Neural cell (in vitro differentiated cells): Measurements from ENCODE around the gene NGEF. TPM values are rescaled to one million over a fixed set of nuclear protein-coding genes. Genes with fewer than 3 reads are reported as not detected.

Experiments
- H2AFZ ChIP-seq: fragments of 200-600, 300-800 bp; sonication (generic), shearing (Covaris generic); 2 replicates; pipeline ENCODE4 v1.6.0; 2014; ENCODE audit warnings: low read depth, mild to moderate bottlenecking, antibody characterized with exemption, low read length, moderate library complexity
- H3F3A ChIP-seq: fragments of 200-600 bp; shearing (Covaris generic); 2 replicates; pipeline ENCODE4 v1.6.1; 2016; ENCODE audit warnings: mild to moderate bottlenecking, moderate library complexity, mixed read lengths, antibody characterized with exemption, low read length; ENCODE audit not compliant: insufficient read depth, poor library complexity, severe bottlenecking
- H3K27ac ChIP-seq: fragments of 200-600, 300-800 bp; sonication (generic), shearing (Covaris generic); 2 replicates; pipeline ENCODE4 v1.5.1; 2014; ENCODE audit warnings: mild to moderate bottlenecking, low read length, moderate library complexity
- H3K27me3 ChIP-seq: fragments of 300-800, 200-600 bp; sonication (generic), shearing (Covaris generic); 2 replicates; pipeline ENCODE4 v1.6.0; 2014; ENCODE audit warnings: mild to moderate bottlenecking, low read depth, low read length, moderate library complexity; ENCODE audit not compliant: insufficient read depth
- H3K36me3 ChIP-seq: fragments of 300-800, 200-600 bp; sonication (generic), shearing (Covaris generic); 2 replicates; pipeline ENCODE4 v1.5.1; 2014; ENCODE audit warnings: mild to moderate bottlenecking, antibody characterized with exemption, low read length, moderate library complexity; ENCODE audit not compliant: insufficient read depth
- H3K4me2 ChIP-seq: fragments of 300-800, 200-600 bp; sonication (generic), shearing (Covaris generic); 2 replicates; pipeline ENCODE4 v1.6.0; 2014; ENCODE audit warnings: mild to moderate bottlenecking, low read length
- H3K4me3 ChIP-seq: fragments of 300-800, 200-600 bp; sonication (generic), shearing (Covaris generic); 2 replicates; pipeline ENCODE4 v1.5.1; 2014; ENCODE audit warnings: mild to moderate bottlenecking, low read length, moderate library complexity
- H3K79me2 ChIP-seq: fragments of 200-600 bp; shearing (Covaris generic); replicated peaks from 2 replicates; pipeline ENCODE4 v1.6.0; 2014; ENCODE audit warnings: mild to moderate bottlenecking, low read length, moderate library complexity; ENCODE audit not compliant: insufficient read depth
- H3K9ac ChIP-seq: fragments of 300-800, 200-600 bp; sonication (generic), shearing (Covaris generic); 2 replicates; pipeline ENCODE4 v1.6.1; 2016; ENCODE audit warnings: mild to moderate bottlenecking, low read length, mixed read lengths
- H3K9me2 ChIP-seq: fragments of 200-600 bp; shearing (Covaris generic); 2 replicates; pipeline ENCODE4 v1.6.1; 2016; ENCODE audit warnings: mild to moderate bottlenecking, low read length, mixed read lengths; ENCODE audit not compliant: insufficient read depth
- H3K9me3 ChIP-seq: fragments of 200-600, 300-800 bp; sonication (generic), shearing (Covaris generic); 2 replicates; pipeline ENCODE4 v1.6.1; 2016; ENCODE audit warnings: mild to moderate bottlenecking, mixed run types, low read length, moderate library complexity, mixed read lengths
- H4K20me1 ChIP-seq: fragments of 200-600 bp; shearing (Covaris generic); 2 replicates; pipeline ENCODE4 v1.6.1; 2016; ENCODE audit warnings: mild to moderate bottlenecking, mixed run types; ENCODE audit not compliant: insufficient read depth
- EP300 ChIP-seq: fragments of 450-650 bp; conservative IDR thresholded peaks from 2 replicates; pipeline ENCODE4 v1.6.1; 2014; ENCODE audit warnings: antibody characterized with exemption, mild to moderate bottlenecking, moderate library complexity; ENCODE audit not compliant: poor library complexity, severe bottlenecking
- EZH2 ChIP-seq: fragments of 200-600, 300-800 bp; shearing (Covaris generic), sonication (generic); IDR thresholded peaks from 2 replicates; pipeline ENCODE4 v1.6.1; 2014; ENCODE audit warnings: antibody characterized with exemption, low read length, borderline replicate concordance, mild to moderate bottlenecking; ENCODE audit not compliant: insufficient read depth, poor library complexity, severe bottlenecking
- MXI1 ChIP-seq: fragments of 450-650 bp; conservative IDR thresholded peaks from 2 replicates; pipeline ENCODE4 v1.6.1; 2014; ENCODE audit warnings: antibody characterized with exemption, mild to moderate bottlenecking; ENCODE audit not compliant: poor library complexity, severe bottlenecking
- POLR2AphosphoS5 ChIP-seq: IDR thresholded peaks from 2 replicates; pipeline ENCODE4 v1.6.1; 2012
- RAD21 ChIP-seq: fragments of 450-650 bp; conservative IDR thresholded peaks from 2 replicates; pipeline ENCODE4 v1.6.1; 2014; ENCODE audit warnings: antibody characterized with exemption, mild to moderate bottlenecking, moderate library complexity
- SMC3 ChIP-seq: fragments of 450-650 bp; conservative IDR thresholded peaks from 2 replicates; pipeline ENCODE4 v1.6.1; 2014; ENCODE audit warnings: antibody characterized with exemption, mild to moderate bottlenecking, moderate library complexity; ENCODE audit not compliant: poor library complexity
- TAF1 ChIP-seq: IDR thresholded peaks from 2 replicates; pipeline ENCODE4 v1.6.1; 2012; ENCODE audit warnings: low read depth
- polyA plus RNA-seq: library from polyadenylated mRNA; depleted of rRNA; stranded (reverse); fragments of >200 nt; gene quantifications from 2 replicates; pipeline ENCODE4 v1.2.3, GENCODE V29; 2014
- TF ChIP-seq, protein P1 (sequence below): fragments of 450-650 bp; IDR thresholded peaks from 2 replicates; pipeline ENCODE4 v1.5.1; 2014; ENCODE audit warnings: antibody characterized with exemption, mild to moderate bottlenecking, moderate library complexity; ENCODE audit not compliant: poor library complexity, severe bottlenecking
- TF ChIP-seq, protein P2 (sequence below): IDR thresholded peaks from 2 replicates; pipeline ENCODE4 v1.6.1; 2012; ENCODE audit warnings: borderline replicate concordance

Gene NGEF
- polyA plus RNA-seq, 1 donor from 2014 or later: 5.2 TPM

- Histone ChIP-seq H3K36me3 (no peaks in the 10 kb centered on the region), H3F3A (no peaks in the 10 kb centered on the region), H3K4me2 (no peak overlapping the region), H3K27ac (no peak overlapping the region), H3K9ac (no peak overlapping the region), H3K27me3 (no peaks in the 10 kb centered on the region), H3K79me2 (no peaks in the 10 kb centered on the region), H3K9me2 (no peaks in the 10 kb centered on the region), H3K9me3 (no peaks in the 10 kb centered on the region), H4K20me1 (no peaks in the 10 kb centered on the region), H2AFZ (no peak overlapping the region), H3K4me3 (no peak overlapping the region)
- no peak for TF ChIP-seq SMC3
- TF ChIP-seq, protein P1, sequence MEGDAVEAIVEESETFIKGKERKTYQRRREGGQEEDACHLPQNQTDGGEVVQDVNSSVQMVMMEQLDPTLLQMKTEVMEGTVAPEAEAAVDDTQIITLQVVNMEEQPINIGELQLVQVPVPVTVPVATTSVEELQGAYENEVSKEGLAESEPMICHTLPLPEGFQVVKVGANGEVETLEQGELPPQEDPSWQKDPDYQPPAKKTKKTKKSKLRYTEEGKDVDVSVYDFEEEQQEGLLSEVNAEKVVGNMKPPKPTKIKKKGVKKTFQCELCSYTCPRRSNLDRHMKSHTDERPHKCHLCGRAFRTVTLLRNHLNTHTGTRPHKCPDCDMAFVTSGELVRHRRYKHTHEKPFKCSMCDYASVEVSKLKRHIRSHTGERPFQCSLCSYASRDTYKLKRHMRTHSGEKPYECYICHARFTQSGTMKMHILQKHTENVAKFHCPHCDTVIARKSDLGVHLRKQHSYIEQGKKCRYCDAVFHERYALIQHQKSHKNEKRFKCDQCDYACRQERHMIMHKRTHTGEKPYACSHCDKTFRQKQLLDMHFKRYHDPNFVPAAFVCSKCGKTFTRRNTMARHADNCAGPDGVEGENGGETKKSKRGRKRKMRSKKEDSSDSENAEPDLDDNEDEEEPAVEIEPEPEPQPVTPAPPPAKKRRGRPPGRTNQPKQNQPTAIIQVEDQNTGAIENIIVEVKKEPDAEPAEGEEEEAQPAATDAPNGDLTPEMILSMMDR: no peak
- no peak for TF ChIP-seq EZH2
- no peak for TF ChIP-seq EP300
- TF ChIP-seq, protein P2, sequence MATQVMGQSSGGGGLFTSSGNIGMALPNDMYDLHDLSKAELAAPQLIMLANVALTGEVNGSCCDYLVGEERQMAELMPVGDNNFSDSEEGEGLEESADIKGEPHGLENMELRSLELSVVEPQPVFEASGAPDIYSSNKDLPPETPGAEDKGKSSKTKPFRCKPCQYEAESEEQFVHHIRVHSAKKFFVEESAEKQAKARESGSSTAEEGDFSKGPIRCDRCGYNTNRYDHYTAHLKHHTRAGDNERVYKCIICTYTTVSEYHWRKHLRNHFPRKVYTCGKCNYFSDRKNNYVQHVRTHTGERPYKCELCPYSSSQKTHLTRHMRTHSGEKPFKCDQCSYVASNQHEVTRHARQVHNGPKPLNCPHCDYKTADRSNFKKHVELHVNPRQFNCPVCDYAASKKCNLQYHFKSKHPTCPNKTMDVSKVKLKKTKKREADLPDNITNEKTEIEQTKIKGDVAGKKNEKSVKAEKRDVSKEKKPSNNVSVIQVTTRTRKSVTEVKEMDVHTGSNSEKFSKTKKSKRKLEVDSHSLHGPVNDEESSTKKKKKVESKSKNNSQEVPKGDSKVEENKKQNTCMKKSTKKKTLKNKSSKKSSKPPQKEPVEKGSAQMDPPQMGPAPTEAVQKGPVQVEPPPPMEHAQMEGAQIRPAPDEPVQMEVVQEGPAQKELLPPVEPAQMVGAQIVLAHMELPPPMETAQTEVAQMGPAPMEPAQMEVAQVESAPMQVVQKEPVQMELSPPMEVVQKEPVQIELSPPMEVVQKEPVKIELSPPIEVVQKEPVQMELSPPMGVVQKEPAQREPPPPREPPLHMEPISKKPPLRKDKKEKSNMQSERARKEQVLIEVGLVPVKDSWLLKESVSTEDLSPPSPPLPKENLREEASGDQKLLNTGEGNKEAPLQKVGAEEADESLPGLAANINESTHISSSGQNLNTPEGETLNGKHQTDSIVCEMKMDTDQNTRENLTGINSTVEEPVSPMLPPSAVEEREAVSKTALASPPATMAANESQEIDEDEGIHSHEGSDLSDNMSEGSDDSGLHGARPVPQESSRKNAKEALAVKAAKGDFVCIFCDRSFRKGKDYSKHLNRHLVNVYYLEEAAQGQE: no peak
- no peak for TF ChIP-seq POLR2AphosphoS5
- TF ChIP-seq RAD21: no peak
- no peak for TF ChIP-seq MXI1
- no peak for TF ChIP-seq TAF1
These were observed 125.7 kb downstream of the NGEF start for GRCh38 chr2:232887171-232887850.

DNA sequence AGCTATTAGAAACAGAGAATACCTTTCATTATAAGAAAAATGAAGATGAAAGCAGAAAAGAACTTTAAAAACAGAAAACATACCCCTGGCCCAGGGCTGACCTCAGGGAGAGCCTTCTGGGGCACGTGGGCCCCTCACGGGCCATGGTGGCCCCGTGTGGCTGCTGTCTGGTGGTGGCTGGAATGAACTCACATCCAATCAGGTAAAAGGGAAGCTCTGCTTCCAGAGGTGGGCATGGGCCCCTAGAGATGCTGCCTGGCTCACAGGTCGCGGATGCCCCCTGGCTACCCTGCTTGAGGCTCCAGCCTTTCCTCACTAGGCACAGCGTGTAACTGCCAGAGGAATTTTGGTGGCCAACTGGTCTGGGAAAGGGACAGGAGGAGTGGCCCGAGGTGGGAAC, 126.4 kb downstream of the NGEF start:
- Histone ChIP-seq H3K27ac (no peak overlapping the region), H2AFZ (no peak overlapping the region), H3K9me2 (no peaks in the 10 kb centered on the region), H3K9ac (no peak overlapping the region), H3K4me2 (no peak overlapping the region), H3K36me3 (no peaks in the 10 kb centered on the region), H3K9me3 (no peaks in the 10 kb centered on the region), H3F3A (no peaks in the 10 kb centered on the region), H4K20me1 (no peaks in the 10 kb centered on the region), H3K27me3 (no peaks in the 10 kb centered on the region), H3K4me3 (no peak overlapping the region), H3K79me2 (no peaks in the 10 kb centered on the region)
- TF ChIP-seq RAD21: no peak
- TF ChIP-seq, protein P2: no peak
- no peak for TF ChIP-seq EP300
- no peak for TF ChIP-seq SMC3
- TF ChIP-seq, protein P1: no peak
- TF ChIP-seq EZH2: no peak
- no peak for TF ChIP-seq TAF1
- TF ChIP-seq MXI1: no peak
- no peak for TF ChIP-seq POLR2AphosphoS5
